Right lobe of liver (tissue), 4 donors: Measurements from ENCODE around the gene SEPTIN10.

ENCODE experiments used
- CTCF ChIP-seq, 4 donors: fragments of 200-600 bp in 3 of 4; fragments of 450-650 bp in 1 of 4; IDR thresholded peaks; one replicate each; pipeline versions ENCODE4 v1.5.1 to v1.8.0; 2016 to 2022; ENCODE audit warnings: antibody characterized with exemption in 4 of 4, mild to moderate bottlenecking in 2 of 4
- POLR2A ChIP-seq: fragments of 450-650 bp; IDR thresholded peaks from one replicate; pipeline ENCODE4 v1.6.1; 2017; ENCODE audit warnings: antibody characterized with exemption, mild to moderate bottlenecking
- donor health status: DM: no; HTN: no; CAD: no.
- donor health status: DM: no; HTN: no; CAD: no.
- donor health status: DM: no; HTN: yes; CAD: no.

- TF ChIP-seq CTCF (IDR thresholded peaks at IDR 0.05), result no peak
- no peak for TF ChIP-seq POLR2A
Observed at GRCh38 chr2:109554758-109555157, 59.0 kb downstream of the SEPTIN10 start.
